Amygdala (tissue), 56 donors: ENCODE measurements around the gene TMED4.
"Not testable (repeated sequence)": the region's sequence is repeated elsewhere in the genome, so short reads cannot be mapped to it uniquely, and the experiment has no call there.

Source experiments
- DNase-seq, 56 donors: peaks; one replicate each; lab custom pipeline; 2025; lab: John Stamatoyannopoulos, UW

The TMED4 gene

DNA sequence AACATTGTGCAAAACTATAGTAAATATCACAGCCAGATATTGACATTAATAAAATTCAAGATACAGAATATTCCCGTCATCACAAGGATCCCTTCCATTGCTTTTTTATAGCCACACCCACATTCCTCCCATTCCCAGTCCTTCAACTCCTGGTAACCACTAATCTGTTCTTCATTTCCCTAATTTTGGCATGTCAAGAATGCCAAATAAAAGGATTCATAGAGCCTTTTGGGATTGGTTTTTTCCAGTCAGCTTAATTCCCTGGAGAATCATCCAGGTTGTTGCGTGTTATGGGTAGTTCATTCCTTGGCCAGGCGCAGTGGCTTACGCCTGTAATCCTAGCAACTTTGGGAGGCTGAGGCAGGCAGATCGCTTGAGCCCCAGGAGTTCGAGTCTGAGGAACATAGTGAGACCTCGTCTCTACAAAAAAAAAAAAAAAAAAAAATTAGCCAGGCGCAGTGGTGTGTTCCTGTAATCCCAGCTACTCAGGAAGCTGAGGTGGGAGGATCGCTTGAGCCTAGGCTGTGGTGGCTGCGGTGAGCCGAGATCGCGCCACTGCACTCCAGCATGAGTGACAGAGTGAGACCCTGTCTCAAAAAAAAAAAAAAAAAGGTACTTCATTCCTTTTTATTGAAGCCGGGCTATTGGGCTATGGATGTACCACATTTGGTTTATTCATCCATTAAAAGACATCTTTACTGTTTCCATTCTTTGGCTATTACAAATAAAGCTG lies 27.1 kb upstream of the TMED4 start:
- no peak for DNase-seq

DNA sequence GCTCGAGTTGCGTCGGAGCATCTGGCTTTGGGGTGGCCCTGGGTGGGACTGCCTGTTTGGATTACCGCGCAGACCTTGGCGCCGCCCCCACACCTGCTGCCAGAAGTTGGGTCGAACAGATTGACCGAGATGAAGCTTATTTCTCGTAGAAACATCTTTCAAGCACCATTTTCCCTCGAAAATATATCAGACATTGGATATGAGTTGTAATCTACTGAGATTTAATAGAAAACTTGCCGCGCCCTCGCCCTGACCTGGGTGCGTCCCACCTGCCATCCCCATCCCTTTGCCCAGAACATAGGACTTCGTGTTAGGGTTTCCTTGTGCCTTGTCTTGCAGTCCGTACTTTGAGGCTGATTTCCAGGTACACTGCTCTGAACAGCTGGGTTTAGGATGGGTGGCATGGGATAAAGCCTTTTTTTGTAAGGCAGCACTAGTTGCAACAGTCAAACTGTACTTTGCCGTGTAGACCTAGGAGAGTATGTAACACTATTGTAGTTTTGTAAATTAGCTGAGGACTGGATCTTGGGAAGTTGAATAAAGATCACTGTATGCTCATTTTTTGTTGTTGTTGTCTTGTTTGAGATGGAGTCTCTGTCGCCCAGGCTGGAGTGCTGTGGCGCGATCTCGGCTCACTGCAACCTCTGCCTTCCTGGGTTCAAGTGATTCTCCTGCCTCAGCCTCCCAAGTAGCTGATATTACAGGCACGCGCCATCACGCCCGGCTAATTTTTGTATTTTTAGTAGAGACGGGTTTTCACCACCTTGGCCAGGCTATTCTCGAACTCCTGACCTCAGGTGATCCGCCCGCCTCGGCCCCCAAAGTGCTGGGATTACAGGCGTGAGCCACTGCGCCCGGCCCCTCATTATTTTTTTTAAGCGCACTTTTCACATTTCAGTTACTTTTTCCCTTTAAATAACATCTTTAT lies 25.4 kb upstream of the TMED4 start:
- DNase-seq, result no peak

DNA sequence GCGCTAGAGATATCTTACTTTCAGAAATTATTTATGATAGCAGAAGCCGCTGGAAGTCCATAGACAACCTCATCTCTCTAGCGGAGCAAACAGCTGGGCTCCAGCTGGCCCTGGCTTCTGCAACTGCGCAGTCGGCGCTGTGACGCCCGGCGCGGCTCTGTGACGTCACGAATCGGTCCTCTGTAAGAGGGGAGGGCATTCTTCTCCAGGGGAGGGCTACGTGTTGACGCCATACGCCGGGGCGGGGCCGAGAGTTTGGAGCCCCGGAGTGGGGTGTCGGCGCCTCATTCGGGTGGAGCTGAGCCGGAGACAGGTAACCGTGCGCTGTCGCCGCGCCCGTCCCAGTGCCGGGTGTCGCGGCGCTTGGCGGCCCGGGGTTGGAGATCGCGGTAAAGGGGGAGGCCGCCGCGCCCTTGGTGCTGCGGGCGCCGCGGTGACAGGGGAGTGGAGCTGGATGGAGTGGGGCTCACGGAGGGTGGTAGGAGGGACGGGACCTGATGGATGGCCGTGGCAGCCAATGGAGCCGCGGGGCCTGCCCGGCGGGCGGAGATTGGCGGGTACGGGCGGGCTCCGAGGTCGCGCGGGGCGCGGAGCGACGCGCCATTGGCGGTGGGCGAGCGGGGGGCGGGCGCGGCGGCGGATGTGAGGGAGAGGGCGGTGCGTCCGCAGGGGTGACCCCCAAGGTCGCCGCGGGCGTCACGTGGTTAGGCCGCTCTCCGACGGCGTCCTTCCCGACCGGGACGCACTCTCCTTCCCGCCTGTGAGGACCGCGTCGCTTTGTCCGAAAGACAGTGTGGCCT lies 24.5 kb upstream of the TMED4 start, which contains the start of gene OGDH:
OGDH (plus strand) TSS at position 287 of the 800 bp plus-strand sequence. CDS start 17,717 bp downstream, outside the sequence.
- DNase-seq, result peak; percentile 81 to 100 (median 98)

DNA sequence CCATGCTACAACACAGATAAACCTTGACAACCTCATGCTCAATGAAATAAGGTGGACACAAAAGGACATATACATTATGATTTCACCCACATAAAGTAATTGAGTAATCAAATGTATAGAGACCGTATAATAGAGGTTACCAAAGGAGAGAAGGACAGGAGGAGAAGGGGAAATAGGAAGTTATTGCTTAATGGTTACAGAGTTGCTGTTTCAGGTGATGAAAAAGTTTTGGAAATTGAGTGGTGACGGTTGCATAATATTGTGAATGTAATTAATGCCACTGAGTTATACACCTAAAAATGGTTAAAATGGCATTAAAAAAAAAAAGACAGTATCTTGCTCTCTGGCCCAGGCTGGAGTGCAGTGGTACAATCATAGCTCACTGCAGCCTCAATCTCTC lies 22.9 kb upstream of the TMED4 start:
- DNase-seq, result no peak

DNA sequence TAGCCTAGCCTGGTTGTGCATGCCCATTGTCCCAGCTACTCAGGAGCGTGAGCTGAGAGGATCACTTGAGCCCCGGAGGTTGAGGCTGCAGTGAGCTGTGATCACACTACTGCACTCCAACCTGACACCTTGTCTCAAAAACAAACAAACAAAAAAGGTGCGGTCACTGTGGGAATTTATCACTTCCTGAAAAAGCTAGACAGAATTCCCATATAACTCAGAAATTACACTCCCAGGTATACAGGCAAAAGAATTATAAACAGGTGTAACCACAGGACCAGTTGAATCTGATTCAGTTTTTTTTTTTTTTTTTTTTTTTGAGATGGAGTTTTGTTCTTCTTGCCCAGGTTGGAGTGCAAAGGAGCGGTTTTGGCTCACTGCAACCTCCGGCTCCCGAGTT lies 21.2 kb upstream of the TMED4 start:
- no peak for DNase-seq

DNA sequence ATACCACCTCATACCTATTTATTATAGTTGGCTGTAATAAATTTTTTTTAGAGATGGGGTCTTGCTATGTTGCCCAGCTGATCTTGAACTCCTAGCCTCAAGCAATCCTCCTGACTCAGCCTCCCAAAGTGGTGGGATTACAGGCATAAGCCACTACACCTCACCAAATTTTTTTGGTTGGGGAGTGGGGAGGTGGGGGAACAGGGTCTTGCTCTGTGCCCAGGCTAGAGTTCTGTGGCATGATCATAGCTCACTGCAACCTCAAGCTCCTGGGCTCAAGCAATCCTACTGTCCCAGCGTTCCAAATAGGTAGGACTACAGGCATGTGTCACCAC lies 20.5 kb upstream of the TMED4 start:
- DNase-seq, result no peak

DNA sequence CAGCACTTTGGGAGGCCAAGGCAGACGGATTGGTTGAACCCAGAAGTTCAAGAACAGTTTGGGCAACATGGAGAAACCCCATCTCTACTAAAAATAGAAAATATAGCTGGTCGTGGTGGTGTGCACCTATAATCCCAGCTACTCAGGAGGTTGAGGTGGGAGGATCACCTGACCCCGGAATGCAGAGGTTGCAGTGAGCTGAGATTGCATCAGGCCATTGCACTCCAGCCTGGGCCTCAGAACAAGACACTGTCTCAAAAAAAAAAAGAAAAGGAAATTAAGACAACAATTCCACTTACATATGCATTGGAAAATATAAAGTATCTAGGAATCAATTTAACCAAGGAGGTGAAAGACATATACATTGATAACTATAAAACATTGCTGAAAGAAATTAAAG lies 17.2 kb upstream of the TMED4 start:
- no peak for DNase-seq

DNA sequence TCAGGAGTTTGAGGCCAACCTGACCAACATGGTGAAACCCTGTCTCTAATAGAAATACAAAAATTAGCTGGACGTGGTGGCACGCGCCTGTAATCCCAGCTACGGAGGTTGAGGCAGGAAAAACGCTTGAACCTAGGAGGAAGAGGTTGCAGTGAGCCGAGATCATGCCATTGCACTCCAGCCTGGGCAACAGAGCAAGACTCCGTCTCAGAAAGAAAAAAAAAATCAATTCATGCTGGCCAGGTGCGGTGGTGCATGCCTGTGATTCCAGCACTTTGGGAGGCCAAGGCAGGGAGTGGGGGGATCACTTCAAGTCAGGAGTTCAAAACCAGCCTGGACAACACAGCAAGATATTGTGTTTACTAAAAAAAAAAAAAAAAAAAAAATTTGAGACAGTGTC lies 15.2 kb upstream of the TMED4 start:
- DNase-seq, result not testable (repeated sequence)

DNA sequence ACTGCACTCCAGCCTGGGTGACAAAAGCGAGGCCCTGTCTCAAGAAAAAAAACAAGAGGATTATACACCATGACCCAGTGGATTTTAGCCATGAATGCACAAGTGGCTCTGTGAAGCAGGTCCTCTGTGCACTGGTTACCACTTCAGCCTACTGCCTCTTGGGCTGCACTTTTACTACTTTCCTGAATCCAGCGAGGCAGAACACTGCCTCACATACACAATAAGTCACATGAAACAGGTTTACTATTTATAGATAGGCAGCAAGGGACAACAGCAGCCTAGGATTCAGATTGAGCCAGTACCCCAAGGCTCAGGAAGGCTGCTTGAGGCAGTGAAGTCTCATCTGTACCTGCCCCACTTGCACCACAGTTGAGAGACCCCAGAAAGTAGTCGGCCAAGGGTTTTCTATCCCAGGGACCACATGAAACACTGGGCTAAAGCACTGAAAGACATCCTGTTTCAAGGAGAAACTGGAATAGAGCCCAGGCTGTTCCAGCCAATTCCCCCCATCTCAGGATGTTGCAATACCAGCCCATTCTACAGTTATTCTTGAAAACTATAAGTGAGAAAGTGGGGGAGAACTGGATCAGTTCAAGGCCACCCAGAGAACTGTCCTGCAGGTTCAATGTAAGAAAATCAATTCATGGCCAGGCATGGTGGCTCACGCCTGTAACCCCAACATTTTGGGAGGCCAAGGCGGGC lies 14.1 kb upstream of the TMED4 start:
- DNase-seq, result no peak

DNA sequence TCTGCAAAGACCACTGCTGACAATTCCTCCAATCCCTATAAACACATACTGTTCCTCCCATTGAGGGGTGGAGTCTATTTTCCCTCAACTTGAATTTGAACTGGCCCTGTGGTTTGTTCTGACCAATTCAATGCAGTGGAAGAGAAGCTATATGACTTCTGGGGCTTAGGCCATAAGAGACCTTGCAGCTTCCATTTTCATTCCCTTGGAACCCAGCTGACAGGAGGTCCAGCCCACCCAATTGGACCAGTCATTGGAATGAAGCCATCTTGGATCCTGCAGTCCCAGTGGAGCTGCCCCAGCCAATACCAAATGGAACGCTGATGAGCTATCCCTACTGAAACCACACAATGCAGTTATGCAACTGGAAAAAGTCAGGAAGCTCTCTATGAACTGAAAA lies 8.9 kb upstream of the TMED4 start:
- no peak for DNase-seq

DNA sequence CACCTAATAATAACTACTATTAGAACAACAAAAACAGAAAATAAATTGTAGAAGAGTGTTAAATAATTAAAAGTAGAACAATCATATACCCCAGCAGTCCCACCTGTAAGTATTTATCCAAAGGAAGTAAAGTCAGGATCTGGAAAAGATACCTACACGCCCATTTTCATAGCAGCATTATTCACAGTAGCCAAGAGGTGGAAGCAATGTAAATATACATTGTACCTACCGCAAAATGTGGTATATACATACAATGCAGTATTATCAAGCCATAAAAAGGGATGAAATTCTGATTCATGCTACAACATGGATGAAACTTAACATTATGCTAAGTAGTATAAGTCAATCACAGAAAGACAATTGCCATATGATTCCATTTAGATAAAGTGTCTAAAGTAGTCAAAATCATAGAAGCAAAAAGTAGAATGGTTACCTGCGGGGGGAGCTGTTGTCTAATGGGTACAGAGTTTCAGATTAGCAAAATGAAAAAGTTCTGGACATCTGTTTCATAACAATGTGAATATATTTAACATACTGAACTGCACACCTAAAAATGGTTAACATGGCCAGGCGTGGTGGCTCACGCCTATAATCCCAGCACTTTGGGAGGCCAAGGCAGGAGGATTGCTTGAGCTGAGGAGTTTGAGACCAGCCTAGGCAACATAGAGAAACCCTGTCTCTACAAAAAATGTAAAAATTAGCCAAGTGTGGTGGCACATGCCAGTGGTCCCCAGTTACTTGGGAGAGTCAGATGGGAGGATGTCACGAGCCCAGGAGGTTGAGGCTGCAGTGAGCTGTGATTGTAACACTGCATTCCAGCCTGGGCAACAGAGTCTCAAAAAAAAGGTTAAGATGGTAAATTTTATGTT lies 6.0 kb upstream of the TMED4 start:
- DNase-seq, result peak in 7 of 56 donors; percentile 4 to 56 (median 6)

DNA sequence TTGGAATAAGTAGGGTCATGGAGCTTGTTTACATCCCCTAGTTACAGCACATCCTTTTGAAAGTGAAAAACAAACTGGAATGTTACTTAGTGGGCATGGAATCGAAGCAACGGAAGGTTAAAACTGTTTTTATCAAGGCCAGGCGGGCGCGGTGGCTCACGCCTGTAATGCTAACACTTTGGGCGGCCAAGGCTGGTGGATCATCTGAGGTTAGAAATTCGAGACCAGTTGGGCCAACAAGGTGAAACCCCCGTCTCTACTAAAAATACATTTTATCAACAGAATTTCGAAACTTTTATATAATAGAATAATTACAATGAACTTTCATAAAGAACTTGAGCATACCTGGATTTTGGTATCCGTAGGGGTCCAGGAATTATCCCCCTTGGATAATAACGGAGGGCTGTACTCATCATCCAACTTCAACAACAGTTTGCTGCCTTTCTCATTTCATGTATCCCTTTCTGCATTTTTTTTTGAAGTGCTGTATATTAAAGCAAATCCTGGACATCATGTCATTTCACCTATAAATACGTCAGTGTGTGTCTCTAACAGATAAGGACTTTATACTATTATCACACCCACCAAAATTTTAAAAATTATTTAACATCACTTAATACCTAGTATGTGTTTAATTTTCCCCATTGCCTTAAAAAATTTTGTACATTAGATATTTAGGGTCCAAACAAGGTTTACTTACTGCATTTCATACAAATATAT lies 1.3 kb upstream of the TMED4 start:
- DNase-seq, result no peak

DNA sequence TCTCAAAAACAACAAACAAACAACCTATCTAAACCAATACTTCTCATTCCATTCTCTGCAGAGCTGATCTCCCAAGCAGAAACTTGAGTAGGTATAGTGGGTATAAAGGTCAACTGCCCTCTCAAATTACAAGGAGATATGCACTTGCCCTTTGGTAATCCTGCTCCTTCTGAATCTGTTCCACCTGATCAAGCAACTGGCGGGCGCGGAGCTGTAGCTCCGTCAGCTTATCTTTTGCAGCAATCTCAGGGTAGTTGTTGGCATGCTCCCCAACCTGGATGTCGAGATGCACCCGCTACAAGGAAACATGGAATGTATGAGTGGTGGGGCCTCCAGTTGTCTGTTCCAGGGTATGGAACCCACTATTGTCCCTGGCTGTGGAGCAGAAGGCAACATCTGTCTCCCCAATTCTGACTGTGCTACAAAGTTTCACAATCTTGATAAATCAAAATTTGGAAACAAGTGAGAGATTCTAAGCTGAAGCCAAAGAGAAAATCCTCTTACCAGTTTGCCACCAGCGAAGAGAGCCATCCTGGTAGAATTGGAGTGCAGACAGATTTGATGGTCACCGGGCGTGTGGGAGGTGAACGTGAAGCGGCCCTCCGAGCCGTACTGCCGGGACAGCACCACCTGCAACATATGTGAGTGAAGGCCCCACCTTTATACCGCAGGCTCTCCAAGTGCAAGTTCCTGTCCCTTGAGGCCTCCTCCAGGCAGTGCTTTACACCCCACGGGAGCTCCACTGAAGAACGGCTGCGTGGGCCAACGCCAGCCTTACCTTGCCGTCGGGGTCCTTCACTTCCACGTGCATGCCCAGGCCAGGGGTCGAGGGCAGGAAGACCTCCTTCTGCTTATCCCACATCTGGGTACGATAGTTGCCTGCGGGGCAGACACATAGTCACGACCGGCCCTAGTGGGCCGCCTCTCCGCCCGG lies 819 bp downstream of the TMED4 start:
- DNase-seq, result peak in 6 of 56 donors; percentile 35 to 52 (median 44)

DNA sequence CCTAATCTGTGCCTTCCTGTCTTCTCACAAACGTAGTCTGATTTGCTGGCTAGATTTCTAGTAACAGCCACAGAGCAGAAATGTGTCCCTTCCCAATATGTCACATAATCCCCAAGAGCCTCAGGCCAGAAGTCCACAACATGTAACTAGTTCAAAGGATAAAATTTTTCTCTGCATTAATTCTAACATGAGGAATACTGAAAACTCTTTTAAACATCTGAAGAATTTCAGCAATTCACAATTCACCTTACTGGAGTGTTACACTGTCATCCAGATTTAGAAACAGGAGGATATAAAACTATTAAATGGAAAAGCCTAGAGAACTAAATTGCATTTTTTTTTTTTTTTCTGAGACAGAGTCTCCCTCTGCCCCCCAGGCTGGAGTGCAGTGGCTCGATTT lies 5.8 kb downstream of the TMED4 start:
- DNase-seq, result no peak

DNA sequence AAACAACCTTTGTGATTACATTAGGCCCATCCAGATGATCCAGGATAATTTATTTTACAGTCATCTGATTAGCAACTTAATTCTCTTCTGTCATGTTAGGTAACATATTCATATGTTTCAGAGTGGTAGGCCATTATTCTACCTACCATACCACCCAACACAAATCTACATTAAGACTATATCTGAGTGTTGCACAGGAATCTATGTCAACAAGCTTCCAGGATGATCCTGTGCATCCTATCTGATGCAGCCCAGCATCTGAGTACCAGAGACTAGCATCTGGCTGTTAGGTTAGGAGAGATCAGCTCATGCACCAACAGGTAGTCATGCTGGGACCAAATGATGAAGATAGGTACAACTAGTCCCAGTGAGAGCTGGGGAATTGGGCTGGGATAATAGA lies 7.0 kb downstream of the TMED4 start:
- no peak for DNase-seq

DNA sequence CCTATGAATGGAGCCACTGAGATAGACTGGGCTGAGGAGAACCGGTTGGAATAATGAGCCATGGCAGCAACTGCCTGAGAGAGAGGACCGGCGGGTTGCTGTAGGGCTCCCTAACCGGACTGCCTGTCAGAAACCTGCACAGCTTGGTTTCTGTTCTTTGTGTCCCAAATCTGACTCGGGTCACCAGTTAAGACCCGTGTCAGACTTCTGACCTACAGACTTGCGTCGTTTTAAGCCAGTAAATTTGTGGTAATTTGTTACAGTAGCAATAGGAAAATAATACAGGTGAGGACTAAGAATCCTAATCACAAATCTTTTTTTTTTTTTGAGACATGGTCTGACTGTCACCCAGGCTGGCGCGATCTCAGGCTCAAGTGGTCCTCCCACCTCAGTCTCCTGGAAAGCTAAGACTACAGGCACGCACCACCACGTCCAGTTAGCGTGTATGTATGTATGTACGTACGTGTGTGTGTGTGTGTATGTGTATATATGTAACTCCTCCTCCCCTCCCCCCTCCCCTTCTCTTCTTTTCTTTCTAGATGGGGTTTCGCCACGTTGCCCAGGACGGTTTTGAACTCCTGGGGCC lies 7.7 kb downstream of the TMED4 start:
- DNase-seq, result no peak
